ENCODE results near the gene TBC1D9.

Gene TBC1D9

DNA sequence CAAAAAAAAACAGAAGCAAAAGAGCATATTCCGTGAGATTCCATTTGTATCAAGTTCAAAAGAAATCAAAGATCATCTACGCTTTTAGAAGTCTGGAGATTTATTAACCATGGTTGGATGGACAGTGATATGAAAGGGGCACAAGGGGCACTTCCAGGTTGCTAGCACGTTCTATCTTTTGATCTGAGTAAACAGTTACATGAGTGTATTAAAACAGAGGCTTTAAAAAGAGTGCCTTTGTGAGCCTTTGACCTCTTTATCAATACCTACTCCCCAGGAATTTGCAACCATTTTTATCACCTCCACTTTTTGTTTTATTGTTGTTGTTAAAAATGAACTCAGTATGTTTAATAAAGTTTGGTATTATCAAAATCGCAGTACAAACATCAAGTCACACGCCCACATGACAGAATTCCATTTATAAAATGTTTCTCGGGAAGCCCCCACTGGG lies 115.1 kb downstream of the TBC1D9 start:
- DNase-seq (ENCODE audit: low read depth), result no peak
- H3K4me3 ChIP-seq (ENCODE audit: low read depth, low read length), result peak overlapping the region; percentile 35
- TF ChIP-seq, protein P1, sequence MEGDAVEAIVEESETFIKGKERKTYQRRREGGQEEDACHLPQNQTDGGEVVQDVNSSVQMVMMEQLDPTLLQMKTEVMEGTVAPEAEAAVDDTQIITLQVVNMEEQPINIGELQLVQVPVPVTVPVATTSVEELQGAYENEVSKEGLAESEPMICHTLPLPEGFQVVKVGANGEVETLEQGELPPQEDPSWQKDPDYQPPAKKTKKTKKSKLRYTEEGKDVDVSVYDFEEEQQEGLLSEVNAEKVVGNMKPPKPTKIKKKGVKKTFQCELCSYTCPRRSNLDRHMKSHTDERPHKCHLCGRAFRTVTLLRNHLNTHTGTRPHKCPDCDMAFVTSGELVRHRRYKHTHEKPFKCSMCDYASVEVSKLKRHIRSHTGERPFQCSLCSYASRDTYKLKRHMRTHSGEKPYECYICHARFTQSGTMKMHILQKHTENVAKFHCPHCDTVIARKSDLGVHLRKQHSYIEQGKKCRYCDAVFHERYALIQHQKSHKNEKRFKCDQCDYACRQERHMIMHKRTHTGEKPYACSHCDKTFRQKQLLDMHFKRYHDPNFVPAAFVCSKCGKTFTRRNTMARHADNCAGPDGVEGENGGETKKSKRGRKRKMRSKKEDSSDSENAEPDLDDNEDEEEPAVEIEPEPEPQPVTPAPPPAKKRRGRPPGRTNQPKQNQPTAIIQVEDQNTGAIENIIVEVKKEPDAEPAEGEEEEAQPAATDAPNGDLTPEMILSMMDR (IDR thresholded peaks at IDR 0.05; ENCODE audit: control insufficient read depth, extremely low read depth, insufficient read depth), result no peak

DNA sequence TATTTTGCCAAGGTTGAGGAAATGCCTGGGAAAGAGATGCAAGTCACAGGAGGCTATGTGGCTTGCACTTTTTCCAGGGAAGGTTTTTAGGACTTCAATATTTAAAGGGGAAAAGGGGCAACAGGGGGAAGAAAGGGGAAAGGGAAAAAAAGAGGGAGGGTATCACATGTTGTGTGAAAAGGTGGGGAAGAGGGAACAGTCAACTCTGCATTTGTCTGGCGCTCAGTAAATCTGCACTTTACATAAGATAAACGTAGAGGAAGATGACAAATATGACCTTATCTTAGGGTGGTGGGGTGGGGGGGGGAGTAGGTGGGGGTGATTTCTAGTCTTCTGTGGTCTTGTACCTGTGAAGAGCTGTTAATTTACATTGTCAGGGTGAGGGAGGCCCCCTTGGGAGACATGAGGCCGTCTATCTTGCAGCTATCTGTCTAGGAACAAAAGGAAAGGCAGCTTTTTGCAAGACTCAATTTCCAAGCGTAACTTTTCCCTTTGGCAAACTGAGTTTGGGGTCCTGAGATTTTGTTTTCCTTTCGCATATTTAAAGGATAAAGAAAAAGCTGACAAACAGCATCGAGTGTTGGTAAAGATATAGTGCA lies 115.9 kb downstream of the TBC1D9 start:
- TF ChIP-seq, protein P1 (IDR thresholded peaks at IDR 0.05; ENCODE audit: control insufficient read depth, extremely low read depth, insufficient read depth), result no peak
- DNase-seq (ENCODE audit: low read depth), result no peak

GRCh38 chr4:140639066-140639465 lies 117.1 kb downstream of the TBC1D9 start:
- H3K4me3 ChIP-seq (ENCODE audit: low read depth, low read length), result no peak overlapping the region
- no peak for DNase-seq (ENCODE audit: low read depth)
- TF ChIP-seq, protein P1 (IDR thresholded peaks at IDR 0.05; ENCODE audit: control insufficient read depth, extremely low read depth, insufficient read depth), result no peak

More for the DNA sequence above, 115.9 kb downstream of the TBC1D9 start:
- H3K4me3 ChIP-seq (ENCODE audit: low read depth, low read length), result no peak overlapping the region

DNA sequence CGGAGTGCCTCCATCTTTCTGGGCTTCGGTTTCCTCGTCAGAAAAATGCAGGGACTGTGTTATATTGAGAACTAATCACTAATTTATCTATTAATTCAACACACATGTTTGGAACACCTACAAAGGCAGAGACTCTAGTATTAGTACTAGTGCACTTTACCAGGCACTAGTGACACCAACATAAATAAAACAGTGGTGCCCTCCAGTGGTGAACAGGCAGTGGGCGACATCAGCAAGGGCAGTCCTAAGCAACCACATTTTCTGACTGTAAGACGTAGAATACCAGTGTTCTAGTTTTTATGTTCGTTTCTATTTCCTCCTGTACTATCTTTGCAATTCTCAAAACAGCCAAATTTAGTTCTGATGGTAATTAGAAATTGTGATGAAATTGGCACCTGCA lies 118.3 kb downstream of the TBC1D9 start:
- TF ChIP-seq, protein P1 (IDR thresholded peaks at IDR 0.05; ENCODE audit: control insufficient read depth, extremely low read depth, insufficient read depth), result peak; percentile 59
- no peak for DNase-seq (ENCODE audit: low read depth)
- no peak overlapping the region for H3K4me3 ChIP-seq (ENCODE audit: low read depth, low read length)

DNA sequence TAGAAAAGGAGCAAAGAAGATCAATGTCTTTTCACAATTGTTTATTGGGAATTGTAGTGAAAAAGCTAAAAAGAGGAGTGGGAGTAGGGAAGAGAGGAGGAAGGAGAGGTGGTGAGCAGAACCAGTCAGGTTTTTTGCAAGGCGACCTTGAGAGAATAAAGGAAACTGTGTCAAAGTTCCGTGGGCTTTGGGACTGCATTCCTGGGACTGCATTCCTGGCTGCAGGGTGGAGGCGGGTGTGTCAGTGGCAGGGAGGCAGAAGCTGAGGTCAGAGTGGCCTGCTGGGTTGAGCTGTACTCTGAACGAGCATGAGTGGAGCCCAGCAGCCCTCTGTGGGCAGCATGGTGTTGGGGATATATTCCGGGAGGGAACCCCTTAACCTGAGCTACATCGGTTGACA lies 120.6 kb downstream of the TBC1D9 start:
- no peak overlapping the region for H3K4me3 ChIP-seq (ENCODE audit: low read depth, low read length)
- DNase-seq (ENCODE audit: low read depth), result no peak

GRCh38 chr4:140633951-140634350 lies 122.2 kb downstream of the TBC1D9 start:
- TF ChIP-seq, protein P1 (IDR thresholded peaks at IDR 0.05; ENCODE audit: control insufficient read depth, extremely low read depth, insufficient read depth), result no peak
- DNase-seq (ENCODE audit: low read depth), result no peak
- no peak overlapping the region for H3K4me3 ChIP-seq (ENCODE audit: low read depth, low read length)

More for the DNA sequence above, 120.6 kb downstream of the TBC1D9 start:
- TF ChIP-seq, protein P1 (IDR thresholded peaks at IDR 0.05; ENCODE audit: control insufficient read depth, extremely low read depth, insufficient read depth), result no peak

DNA sequence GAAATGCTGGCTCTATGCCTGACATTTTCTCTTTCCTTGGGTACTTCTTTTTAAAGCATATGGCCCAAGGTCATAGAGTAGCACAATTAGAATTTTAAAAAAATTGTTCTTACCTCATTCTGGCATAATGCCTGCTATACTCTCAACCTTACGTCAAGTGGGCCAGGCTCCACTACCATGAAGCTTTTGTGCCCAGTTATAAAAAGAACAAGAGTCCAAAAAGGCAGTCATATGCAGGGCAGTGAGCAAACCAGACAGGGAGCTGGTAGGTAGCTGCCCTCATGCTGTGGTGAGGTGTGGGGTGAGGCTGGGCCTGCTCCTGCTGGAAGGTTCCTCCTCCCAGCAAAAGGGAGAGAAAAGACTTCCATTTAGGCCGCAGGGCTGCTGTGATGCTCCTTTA lies 123.1 kb downstream of the TBC1D9 start:
- TF ChIP-seq, protein P1 (IDR thresholded peaks at IDR 0.05; ENCODE audit: control insufficient read depth, extremely low read depth, insufficient read depth), result no peak
- DNase-seq (ENCODE audit: low read depth), result no peak
- H3K4me3 ChIP-seq (ENCODE audit: low read depth, low read length), result no peak overlapping the region

All from LNCaP clone FGC (cell line).